ENCODE data around the gene SNCA. TPM values are rescaled to one million over a fixed set of nuclear protein-coding genes. Genes with fewer than 3 reads are reported as not detected.

SNCA gene
- total RNA-seq, 1 donor, result 3.5 TPM

GRCh38 chr4:89803036-89803435, 33.9 kb downstream of the SNCA start:
- no peak for DNase-seq (ENCODE audit: low read depth)
- TF ChIP-seq CTCF (IDR thresholded peaks at IDR 0.05; ENCODE audit: insufficient read depth, low read depth, low read length), result no peak
- no peak overlapping the region for H3K4me3 ChIP-seq (ENCODE audit: low read depth, low read length)

- H3K4me3 ChIP-seq (ENCODE audit: low read depth, low read length), result no peak overlapping the region
- TF ChIP-seq CTCF (IDR thresholded peaks at IDR 0.05; ENCODE audit: insufficient read depth, low read depth, low read length), result no peak
- DNase-seq (ENCODE audit: low read depth), result no peak
These were observed 36.3 kb downstream of the SNCA start for GRCh38 chr4:89800527-89801103.

DNA sequence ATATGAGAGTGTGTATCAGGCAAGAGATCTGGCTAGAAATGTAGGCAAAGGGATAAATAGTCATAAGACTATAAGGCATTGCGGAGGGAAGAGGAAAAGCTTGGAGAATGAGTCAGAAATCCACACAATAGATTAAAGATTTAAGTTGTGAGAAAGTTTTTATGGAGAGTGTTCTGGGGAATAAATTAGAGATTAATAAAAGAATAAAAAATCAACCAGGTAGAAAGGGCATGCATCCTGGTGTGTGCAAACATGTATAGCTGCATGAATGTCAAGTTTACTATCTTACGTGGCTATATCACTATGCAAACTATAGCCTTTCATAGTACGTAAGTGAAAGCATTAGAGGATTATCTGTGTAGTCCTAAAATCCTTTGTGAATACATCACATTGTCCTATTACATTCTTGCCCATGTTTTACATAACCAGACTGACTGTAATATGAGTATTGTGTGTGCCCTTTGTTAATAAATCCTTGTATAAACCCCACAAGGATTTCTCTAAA, 36.9 kb downstream of the SNCA start:
- no peak overlapping the region for H3K4me3 ChIP-seq (ENCODE audit: low read depth, low read length)
- TF ChIP-seq CTCF (IDR thresholded peaks at IDR 0.05; ENCODE audit: insufficient read depth, low read depth, low read length), result no peak
- peak; percentile 12 for DNase-seq (ENCODE audit: low read depth)

GRCh38 chr4:89799071-89799470, 37.9 kb downstream of the SNCA start:
- no peak for TF ChIP-seq CTCF (IDR thresholded peaks at IDR 0.05; ENCODE audit: insufficient read depth, low read depth, low read length)
- no peak for DNase-seq (ENCODE audit: low read depth)
- H3K4me3 ChIP-seq (ENCODE audit: low read depth, low read length), result no peak overlapping the region

DNA sequence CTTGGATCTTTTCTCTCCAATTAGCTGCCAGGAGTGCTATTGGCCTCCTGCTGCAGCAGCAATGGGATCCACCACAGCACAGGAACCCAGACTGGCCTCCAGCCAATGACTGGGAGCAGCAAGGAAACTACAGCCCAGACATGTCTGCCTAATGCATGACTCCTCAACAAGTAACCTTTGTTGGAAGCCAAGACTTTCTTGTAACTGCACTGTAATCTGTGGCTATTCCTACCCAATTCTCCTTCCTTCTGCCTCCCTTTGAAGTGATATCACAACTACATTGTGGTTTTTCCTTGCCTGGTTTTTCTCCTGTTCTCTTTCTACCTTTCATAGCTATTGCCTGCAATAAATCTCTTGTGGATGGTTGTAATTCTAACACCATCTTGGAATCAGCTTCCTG, 39.8 kb downstream of the SNCA start:
- no peak for DNase-seq (ENCODE audit: low read depth)
- H3K4me3 ChIP-seq (ENCODE audit: low read depth, low read length), result no peak overlapping the region
- no peak for TF ChIP-seq CTCF (IDR thresholded peaks at IDR 0.05; ENCODE audit: insufficient read depth, low read depth, low read length)

- DNase-seq (ENCODE audit: low read depth), result no peak
- no peak for TF ChIP-seq CTCF (IDR thresholded peaks at IDR 0.05; ENCODE audit: insufficient read depth, low read depth, low read length)
- H3K4me3 ChIP-seq (ENCODE audit: low read depth, low read length), result no peak overlapping the region
These were observed 48.5 kb downstream of the SNCA start for GRCh38 chr4:89788206-89789072.
